ENCODE results near the gene RBM41.

Gene RBM41

GRCh38 chrX:107047622-107048021 lies 71.0 kb downstream of the RBM41 start:
- in situ Hi-C loops (cut with MboI; ENCODE audit: low sequenced_read_pairs), result no loop called here

GRCh38 chrX:107029752-107030151 lies 88.9 kb downstream of the RBM41 start:
- in situ Hi-C loops (cut with MboI; ENCODE audit: low sequenced_read_pairs), result no loop called here

DNA sequence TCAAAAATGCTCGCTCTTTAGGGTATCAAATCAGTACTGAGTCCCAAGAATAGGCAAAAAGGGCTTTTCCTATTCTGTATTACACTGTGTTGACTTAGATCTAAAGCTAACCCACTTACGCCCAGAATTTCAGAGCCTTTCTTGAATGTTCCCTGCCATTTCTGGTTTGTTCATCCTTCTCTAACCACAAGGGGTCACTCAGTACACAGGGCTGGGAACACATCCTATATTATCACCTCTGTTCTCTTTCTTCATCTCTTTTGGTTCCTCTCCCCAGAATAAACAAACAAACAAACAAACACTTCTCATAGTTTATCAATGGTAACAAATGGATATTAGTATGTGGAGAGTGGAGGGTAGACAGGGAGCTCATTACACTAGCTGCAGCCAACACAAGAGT lies 93.1 kb downstream of the RBM41 start:
- in situ Hi-C loops (cut with MboI; ENCODE audit: low sequenced_read_pairs), result no loop called here

- in situ Hi-C loops (cut with MboI; ENCODE audit: low sequenced_read_pairs), result no loop called here
Measured at GRCh38 chrX:107014936-107015335, 103.7 kb downstream of the RBM41 start.

All from HL-60/S4 treated with retinoic acid at 250 ng/mL for 4 days and 3 days (cell line).